ENCODE results near the gene ING3. TPM values are rescaled to one million over a fixed set of nuclear protein-coding genes. Genes with fewer than 3 reads are reported as not detected.
A peak's percentile ranks its signal among the peaks of the same experiment; 100 is the strongest.

Gene ING3
- total RNA-seq, 1 experiment from 2014 or later = 18.9 TPM

DNA sequence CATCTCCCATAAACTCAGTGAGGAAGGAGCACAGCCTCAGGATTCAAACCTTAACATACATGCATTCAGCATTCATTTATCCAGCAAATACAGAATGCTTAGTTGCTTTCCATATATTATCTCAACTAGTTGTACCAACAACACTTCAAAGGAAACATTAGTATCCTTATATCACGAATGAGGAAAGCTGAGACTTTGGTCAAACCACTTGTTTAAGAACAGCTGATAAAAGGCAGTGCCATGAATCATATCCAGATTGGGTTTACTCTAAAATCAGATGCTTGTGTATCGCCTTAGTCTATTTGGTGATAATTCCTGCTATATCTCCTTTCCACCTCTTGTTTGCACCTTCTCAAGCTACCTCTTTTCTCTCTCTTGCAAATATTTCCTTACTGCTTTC is 36.1 kb downstream of the ING3 start:
- in situ Hi-C loops (cut with HindIII; ENCODE audit: low sequenced_read_pairs) = no loop called here
- DNase-seq (ENCODE audit: low spot score) = no peak

DNA sequence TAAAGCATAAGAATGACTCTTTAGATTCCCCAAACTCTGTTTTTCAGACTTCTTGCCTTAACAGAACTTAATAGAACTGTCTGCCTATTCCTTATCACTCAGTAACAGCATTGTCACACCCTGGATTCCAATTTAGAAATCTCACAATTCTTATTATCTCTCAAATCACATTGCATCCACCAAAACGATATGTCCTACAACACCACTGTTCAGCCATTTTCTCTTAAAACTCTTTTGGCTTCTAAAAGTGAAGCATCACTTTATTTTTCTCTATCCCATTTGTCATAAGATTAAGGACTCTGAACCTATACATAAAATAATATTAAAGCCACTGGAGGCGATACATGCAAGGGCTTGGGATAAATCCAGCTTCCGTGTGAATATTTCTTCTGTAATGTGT is 36.7 kb downstream of the ING3 start:
- DNase-seq (ENCODE audit: low spot score) = no peak
- in situ Hi-C loops (cut with HindIII; ENCODE audit: low sequenced_read_pairs) = no loop called here

DNA sequence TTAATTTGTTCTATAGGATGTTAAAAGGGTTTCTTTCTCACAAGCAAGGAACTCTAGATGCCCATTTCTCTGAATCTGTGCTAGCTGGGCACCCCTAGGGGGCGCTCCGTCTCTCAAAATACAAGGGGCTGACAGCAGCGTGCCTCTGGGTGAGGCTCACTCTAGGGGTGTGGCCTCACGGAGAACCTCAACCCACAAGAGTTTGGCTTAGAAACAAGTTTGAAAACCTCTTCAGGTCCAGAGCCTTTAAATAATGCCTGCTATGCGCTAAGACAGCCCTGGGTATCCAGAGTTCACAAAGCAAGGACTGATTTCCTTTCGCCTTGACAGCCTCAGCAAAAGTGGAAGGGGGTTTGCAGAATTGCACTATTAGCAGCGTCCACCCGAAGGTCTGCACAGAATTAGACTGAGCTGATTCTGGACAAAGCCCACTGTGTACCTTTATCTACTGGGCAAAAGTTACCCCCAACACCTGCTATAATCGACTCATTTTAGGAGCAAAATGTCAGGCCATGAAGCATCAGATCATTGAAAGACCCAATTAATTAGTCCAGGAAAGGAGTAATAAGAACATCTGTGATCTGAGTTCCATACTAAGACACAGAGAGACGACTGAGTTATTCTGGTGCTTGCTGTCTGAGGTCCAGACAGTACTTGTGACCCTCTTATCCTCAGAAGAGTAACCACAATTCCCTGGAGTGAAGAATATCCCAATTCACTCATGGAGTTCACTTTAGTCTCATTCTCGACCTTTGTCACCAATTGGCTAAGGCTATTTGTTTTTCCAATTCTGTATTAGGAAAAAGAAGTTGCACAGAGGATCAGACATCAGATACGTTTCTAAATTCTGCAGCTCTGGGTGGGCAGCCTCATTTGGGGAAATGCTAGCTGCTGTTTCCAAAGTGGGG is 37.4 kb downstream of the ING3 start:
- DNase-seq (ENCODE audit: low spot score) = peak; percentile 89
- in situ Hi-C loops (cut with HindIII; ENCODE audit: low sequenced_read_pairs) = no loop called here

DNA sequence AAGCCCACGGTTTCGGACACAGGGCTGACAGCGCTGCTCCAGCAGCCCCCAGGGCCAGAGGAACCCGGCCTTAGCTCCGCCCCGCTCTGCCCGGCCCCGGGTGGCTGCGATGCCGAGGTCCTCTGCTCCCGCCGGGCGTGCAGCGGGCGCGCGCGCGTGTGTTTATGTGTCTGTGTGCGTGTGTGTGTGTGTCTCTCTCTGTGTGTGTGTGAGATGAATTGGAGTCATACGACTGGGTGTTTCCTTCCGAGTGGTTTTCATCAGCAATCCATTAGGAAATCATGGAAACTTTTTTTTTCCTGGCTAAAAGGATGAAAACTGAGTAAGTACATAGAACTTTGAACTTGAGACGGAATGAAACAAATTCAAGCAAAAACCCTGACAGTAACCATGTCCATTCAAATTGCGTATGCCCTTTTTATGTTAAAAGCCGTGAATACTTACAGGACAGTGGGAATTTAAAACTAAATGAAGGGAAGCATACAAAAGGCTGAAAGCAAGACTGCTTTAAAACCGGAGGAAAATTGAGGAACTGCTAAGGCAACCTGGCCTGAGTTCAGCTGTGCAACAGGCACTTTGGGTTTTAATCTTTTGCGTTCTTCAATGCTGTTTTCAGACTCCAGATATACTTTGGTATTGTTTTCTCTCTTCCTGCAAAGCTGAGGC is 38.1 kb downstream of the ING3 start, which contains the start of gene CPED1:
TSS of gene CPED1 (plus strand) at position 121 of the 666 bp plus-strand sequence. CDS start 911 bp downstream, outside the sequence.
- in situ Hi-C loops (cut with HindIII; ENCODE audit: low sequenced_read_pairs) = no loop called here
- DNase-seq (ENCODE audit: low spot score) = peak; percentile 49

DNA sequence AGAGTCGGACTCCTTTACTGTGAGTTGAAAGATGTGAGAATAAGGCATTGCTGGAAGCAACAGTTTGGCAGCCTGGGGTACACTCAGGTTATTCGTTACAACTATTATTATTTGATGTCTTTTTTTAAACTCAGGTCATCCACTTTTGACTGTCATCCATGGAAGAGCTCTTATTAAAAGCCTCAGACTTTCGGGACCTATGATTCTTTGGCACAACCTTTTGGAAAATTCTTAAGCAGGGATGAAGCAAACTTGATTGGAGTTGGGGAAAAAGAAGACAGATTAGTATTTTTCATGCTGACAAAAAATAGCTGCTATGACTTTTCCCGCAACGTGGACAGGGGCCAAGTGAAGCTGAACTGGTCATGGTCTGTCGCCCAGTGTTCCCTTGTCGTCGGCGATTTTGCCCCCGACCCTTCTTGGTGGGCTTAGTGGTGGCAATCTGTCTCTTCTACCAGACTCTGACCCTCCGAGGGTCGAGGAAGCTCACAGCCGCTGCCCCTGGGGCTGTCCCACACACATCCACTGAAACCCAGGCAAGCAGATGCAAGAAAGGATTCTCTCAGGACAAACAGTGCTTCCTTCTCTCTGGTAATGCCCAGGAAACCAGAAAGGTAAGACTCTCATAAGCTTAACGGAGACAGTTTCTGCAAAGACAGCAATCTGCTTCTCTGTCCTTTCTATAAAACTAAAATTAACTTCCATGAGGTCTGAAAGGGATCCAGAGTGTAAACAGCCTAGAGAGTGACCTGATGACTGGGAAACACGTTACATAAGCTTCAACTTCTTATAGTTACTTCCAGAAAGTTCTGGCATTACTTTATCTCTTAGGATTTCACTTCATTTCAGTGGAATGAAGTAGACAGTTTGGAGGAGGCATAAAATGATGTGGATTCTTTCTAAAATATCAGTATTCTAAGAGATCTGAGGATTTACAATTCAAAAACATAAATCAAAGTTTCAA is 39.0 kb downstream of the ING3 start:
- DNase-seq (ENCODE audit: low spot score) = peak; percentile 26
- in situ Hi-C loops (cut with HindIII; ENCODE audit: low sequenced_read_pairs) = no loop called here

DNA sequence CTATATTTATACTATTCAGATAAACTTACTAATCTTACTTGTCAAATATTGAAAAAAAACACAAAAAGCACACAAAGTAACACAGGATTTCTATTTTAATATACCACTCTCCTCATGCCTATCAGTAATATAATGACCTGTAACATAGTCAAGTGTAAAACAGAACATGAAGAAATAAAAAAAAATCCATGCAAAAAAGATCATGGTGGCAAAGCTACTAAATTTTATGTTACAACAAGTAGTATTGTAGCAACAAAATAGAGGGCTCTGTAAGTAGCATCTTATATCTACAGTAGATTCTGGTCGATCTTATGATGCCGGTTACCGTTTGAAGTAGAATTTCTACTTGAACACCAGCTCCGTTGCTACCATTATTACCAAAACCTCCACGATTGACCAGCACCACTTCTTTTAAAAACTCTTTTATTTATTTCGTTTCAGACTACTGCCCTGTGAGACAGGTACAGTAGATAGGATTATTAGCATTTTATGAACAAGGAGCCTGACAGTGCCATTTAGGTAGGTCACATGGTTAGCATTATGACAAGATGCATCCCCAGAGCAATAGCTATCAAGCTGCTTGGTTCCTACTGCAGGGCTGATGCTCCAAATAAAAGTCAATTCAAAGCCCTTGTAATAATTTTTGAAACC is 40.0 kb downstream of the ING3 start:
- no peak for DNase-seq (ENCODE audit: low spot score)

DNA sequence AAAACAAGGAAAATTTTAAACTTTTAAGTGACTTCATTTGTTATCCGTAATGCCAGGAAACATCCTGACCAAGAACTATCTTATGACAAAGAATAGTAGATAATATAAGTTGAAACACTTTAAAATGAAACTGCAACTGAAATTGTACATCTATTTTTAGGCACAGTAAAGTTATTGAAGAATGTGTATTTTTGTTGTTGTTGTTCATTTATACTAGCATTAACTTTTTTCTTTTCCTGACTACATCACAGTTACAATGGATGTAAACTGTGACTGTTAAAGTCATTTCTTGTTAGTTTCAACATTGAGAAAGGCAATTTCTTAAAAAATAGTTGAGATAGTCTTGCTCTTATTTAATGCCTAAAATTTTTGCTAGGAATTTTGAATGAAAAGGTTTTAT is 40.6 kb downstream of the ING3 start:
- no peak for DNase-seq (ENCODE audit: low spot score)
- in situ Hi-C loops (cut with HindIII; ENCODE audit: low sequenced_read_pairs) = no loop called here

More for the DNA sequence above, 40.0 kb downstream of the ING3 start:
- in situ Hi-C loops (cut with HindIII; ENCODE audit: low sequenced_read_pairs) = no loop called here

DNA sequence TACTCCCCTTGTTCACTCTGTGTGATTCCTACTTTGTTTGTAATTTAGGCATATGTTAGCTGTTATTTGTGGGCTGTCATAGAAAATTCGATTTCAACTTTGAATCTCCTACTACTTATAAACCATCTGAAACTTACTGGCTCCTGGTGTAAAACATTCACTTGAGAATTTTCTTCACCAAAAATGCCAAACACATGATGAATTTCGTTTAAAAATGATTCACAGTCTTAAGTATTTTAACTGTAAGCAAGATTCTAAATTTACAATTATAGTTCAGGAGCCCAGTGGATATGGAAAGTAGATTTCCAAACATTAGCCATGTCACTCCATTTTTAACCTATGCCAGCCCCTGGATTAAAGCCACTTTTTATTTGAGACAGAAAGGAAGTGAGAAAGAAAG is 41.0 kb downstream of the ING3 start:
- in situ Hi-C loops (cut with HindIII; ENCODE audit: low sequenced_read_pairs) = no loop called here
- DNase-seq (ENCODE audit: low spot score) = no peak

DNA sequence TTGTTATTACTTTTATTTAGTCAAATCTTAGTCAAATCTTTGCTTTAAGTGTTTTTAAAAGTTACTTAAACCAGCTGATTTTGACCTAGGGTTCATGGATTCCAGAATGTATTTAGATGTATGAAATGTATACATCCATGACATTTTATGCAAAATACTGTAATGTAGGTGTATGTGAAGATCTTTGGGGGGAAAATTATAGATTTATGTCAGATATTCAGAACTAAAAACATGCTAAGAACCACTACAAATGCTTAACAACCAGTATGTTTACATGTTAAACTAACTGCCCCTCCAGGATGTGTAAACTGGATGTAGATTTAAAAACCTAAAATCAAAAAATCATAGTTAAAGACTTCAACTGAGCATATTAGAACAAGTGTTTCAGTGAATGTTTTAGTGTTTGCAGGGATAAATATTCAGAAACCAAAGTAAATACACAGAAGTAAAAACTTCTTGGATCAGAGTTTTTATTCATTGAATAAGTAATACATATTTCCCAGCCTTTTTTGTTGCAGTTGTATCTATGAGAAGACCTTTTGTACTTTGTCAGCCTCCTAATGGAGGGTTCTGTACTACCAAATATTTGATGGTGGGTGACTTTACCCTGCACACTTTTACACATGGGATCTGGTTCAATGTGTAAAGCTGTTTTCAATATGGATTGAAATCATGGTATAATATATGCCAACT is 41.8 kb downstream of the ING3 start:
- DNase-seq (ENCODE audit: low spot score) = no peak
- in situ Hi-C loops (cut with HindIII; ENCODE audit: low sequenced_read_pairs) = no loop called here

DNA sequence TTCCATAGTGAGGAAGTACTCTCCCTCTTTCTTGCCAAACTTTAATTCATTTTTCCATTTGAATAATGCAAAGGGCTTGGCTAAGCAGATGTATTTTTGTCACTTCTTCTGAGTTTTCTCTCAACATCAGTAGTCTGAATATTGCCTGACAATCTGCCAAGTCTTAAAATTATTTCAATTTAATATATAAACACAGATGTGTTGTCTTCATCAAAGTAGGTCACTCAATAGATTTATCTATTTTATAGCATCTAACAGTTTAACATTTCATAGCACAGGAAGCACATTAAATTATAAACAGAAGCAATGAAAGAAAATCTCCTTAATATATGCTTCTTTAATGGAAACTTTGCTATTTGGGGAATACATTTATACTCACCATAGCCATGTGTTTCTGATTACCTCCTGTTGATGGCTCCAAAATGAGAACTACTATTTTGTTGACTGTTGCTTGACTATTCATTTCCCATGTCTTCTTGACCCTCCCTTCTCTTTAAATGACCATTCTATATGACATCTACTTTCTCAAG is 42.5 kb downstream of the ING3 start:
- in situ Hi-C loops (cut with HindIII; ENCODE audit: low sequenced_read_pairs) = no loop called here
- no peak for DNase-seq (ENCODE audit: low spot score)

DNA sequence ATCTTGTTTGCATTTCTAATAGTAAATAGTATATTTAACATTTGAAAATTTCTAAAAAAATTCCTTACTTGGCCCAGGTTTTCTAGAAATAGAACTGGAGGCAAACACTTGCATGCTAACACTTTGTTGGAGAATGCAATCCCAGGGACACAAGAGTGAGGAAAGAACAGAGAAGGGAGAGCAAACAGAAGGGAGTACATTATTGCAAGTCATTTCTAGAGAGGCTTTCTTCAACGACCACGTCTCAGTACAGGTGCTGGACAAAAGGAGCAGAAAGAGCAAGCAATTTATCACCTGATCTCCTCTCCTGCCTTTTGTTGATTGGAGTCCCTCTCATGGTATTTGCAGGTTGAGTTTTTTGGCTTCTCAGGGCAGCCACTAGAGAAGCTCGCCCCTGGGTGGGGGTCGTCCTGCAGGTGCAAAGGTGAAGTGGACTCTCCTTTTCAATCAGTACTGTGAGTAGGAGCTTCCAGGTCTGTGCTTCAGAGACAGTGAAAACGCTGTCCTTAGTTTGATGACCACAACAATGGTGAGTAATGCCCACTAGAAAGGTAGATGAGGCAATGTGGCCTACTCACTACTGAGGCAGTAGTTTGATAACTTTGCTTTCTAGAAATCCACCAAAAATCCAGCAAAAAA is 43.1 kb downstream of the ING3 start:
- no peak for DNase-seq (ENCODE audit: low spot score)
- in situ Hi-C loops (cut with HindIII; ENCODE audit: low sequenced_read_pairs) = no loop called here

DNA sequence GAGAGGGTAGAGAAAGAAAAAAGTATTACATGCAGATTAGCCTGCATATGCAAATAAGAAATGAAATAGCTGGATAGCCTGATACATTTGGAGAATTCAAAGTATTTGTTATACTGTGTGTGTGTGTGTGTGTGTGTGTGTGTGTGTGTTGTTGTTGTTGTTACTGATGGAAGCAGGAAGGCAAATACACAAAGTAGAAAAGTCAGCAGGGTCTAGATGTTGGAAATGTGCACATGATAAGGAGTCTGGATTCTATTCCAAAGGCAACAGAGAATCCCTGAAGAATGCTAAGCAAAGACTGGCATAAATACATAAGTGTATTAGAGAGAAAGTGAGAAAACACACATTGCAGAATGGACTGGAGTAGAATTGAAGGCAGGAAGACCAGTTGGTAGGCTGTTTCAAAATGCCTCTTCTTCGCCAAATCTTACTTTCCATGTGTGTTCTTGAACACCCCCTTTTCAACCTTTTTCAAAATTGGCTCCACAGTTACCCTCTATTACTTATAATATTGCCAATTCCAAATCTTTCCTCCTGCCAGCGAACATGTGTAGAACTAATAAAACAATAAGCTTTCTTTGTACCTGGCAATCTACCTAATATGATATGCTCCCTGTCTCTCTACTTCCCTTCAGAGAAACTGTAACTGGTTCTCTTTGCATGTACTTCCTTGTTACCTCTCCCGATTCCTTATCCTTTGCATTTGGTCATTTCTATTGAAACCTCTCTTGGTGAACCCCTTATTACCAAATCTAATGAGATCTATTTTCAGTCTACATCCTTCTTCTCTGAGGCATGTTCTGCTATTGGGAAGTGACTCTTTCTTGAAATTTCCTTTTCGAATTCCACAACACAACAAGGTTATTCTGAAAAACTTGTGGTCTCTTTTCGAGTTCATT is 44.2 kb downstream of the ING3 start:
- in situ Hi-C loops (cut with HindIII; ENCODE audit: low sequenced_read_pairs) = no loop called here

DNA sequence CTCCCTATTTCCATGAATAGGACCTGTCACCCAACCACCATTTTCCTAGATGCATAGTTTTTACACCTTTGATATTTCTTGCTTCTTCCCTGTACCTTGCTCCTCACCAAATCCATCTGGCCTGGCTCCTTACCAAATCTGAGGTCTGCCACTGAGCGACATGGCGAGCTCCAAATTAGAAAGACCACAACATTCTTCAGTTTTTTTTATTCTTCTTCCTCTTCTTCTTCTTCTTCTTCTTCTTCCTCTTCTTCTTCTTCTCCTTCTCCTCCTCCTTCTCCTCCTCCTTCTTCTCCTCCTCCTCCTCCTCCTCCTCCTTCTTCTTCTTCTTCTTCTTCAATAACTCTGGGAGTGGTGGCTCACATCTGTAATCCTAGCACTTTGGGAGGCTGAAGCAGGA is 45.1 kb downstream of the ING3 start:
- in situ Hi-C loops (cut with HindIII; ENCODE audit: low sequenced_read_pairs) = no loop called here
- peak; percentile 41 for DNase-seq (ENCODE audit: low spot score)

More for the DNA sequence above, 44.2 kb downstream of the ING3 start:
- DNase-seq (ENCODE audit: low spot score) = no peak

DNA sequence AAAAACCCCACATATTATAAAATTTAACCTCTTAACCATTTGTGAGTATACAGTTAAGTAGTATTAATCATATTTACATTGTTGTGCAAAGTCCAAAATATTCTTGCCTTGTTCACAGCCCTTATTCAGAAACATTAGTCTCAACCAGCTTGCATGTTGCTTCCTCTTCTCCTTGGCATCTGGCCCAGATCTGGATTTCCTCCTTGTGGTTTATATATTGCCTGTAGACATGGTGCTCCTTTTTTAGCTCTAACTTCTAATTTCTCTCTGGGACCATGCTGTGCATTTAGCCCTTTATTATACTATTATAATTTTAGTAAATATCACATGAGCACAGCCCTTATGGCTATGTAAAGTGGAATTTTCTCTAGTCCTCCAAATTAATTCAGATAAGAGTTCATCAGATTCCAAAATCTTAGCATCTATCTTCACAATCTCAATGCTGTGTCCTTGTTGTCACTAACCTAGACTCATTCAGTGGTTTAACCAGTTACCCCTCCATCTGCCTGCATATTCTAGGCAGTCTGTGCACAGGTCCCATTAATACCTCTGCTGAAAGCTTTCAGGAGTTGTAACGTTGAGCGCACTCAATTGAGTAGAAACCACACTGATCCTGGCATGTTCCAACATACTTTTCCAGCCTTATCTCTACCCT is 45.9 kb downstream of the ING3 start:
- in situ Hi-C loops (cut with HindIII; ENCODE audit: low sequenced_read_pairs) = no loop called here
- DNase-seq (ENCODE audit: low spot score) = peak; percentile 82

DNA sequence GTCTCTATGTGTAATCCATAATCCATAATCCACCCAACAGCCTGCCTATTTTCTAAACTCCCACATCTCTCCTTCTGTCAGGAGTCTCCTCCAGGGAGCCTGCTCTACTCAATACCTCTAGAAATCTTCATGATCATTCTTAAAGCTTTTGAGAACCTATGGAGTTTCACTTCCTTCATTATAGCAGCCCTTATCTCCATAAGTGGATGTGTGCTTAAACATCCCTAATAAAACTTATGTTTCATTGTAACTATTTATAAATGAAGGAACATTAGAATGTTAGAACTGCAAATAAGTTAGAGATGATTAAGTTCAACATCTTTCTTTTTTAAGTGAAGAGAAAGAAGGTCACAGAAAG is 46.4 kb downstream of the ING3 start:
- DNase-seq (ENCODE audit: low spot score) = no peak
- in situ Hi-C loops (cut with HindIII; ENCODE audit: low sequenced_read_pairs) = no loop called here

DNA sequence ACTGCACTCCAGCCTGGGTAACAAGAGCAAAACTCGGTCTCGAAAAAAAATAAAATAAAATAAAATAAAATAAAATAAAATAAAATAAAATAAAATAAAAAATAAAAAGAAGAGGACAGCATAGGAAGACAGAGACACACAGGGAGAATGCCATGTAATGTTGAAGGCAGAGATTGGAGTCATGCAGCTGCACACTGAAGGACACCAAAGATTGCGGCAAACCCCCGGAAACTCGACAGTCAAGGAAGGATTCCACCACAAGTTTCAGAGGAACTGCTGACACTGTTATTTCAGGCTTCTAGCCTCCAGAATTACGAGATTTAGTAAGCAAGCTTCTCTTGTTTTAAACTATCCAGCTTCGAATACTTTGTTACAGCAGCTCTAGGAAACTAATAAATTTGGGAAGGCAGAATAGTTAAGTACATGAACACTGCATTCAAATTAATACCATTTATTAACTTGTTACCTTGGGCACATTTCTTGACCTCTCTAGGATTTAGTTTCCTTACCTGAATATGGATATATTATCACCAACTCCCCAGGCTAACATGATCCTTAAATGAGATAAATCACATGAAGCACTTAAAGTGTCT is 47.4 kb downstream of the ING3 start:
- in situ Hi-C loops (cut with HindIII; ENCODE audit: low sequenced_read_pairs) = no loop called here
- no peak for DNase-seq (ENCODE audit: low spot score)
